Trophoblast cell (in vitro differentiated cells and primary cell): Measurements from ENCODE around the gene MYO15A.

ENCODE experiments used
- DNase-seq, 2 donors: peaks; one replicate each; pipeline ENCODE4 v3.0.0-alpha.2; 2016
- H2AFZ ChIP-seq: 2 replicates; pipeline ENCODE4 v1.6.1; 2013; ENCODE audit warnings: low read length, moderate library complexity, mild to moderate bottlenecking; ENCODE audit not compliant: insufficient read depth, poor library complexity
- H2AK5ac ChIP-seq: 2 replicates; pipeline ENCODE4 v1.6.1; 2013; ENCODE audit warnings: mild to moderate bottlenecking, low read length
- H2BK120ac ChIP-seq: 2 replicates; pipeline ENCODE4 v1.6.1; 2013; ENCODE audit warnings: low read length, mild to moderate bottlenecking, moderate library complexity; ENCODE audit not compliant: insufficient read depth, poor library complexity
- H2BK12ac ChIP-seq: 2 replicates; pipeline ENCODE4 v1.6.1; 2013; ENCODE audit warnings: mild to moderate bottlenecking, low read length, moderate library complexity
- H2BK5ac ChIP-seq: 2 replicates; pipeline ENCODE4 v1.6.1; 2013; ENCODE audit warnings: low read length, low read depth, moderate library complexity, mild to moderate bottlenecking; ENCODE audit not compliant: poor library complexity
- H3K14ac ChIP-seq: 2 replicates; pipeline ENCODE4 v1.6.1; 2013; ENCODE audit warnings: mild to moderate bottlenecking, low read length
- H3K18ac ChIP-seq: 2 replicates; pipeline ENCODE4 v1.6.1; 2013; ENCODE audit warnings: mild to moderate bottlenecking, low read length
- H3K23ac ChIP-seq: 2 replicates; pipeline ENCODE4 v1.6.1; 2013; ENCODE audit warnings: low read length
- H3K27ac ChIP-seq: 2 replicates; pipeline ENCODE4 v1.5.1; 2013; ENCODE audit warnings: low read depth, mild to moderate bottlenecking, inconsistent platforms, low read length, moderate library complexity
- H3K27me3 ChIP-seq: 2 replicates; pipeline ENCODE4 v1.6.1; 2013; ENCODE audit warnings: inconsistent platforms, mild to moderate bottlenecking, low read length, moderate library complexity; ENCODE audit not compliant: insufficient read depth
- H3K36me3 ChIP-seq, 2 experiments: 1 replicate in 1 of 2; 2 replicates in 1 of 2; pipeline ENCODE4 v1.6.1; 2013; ENCODE audit warnings: low read length in 2 of 2, mild to moderate bottlenecking in 2 of 2, moderate library complexity in 1 of 2; ENCODE audit not compliant: insufficient read depth in 2 of 2, control insufficient read depth in 1 of 2
- H3K4ac ChIP-seq: 2 replicates; pipeline ENCODE4 v1.6.1; 2013; ENCODE audit warnings: low read depth, mild to moderate bottlenecking, low read length, moderate library complexity
- H3K4me1 ChIP-seq, 2 experiments: 1 replicate in 1 of 2; 2 replicates in 1 of 2; pipeline ENCODE4 v1.6.1; 2013; ENCODE audit warnings: low read length in 2 of 2, mild to moderate bottlenecking in 2 of 2, moderate library complexity in 1 of 2; ENCODE audit not compliant: insufficient read depth in 2 of 2, control insufficient read depth in 1 of 2
- H3K4me2 ChIP-seq: 2 replicates; pipeline ENCODE4 v1.6.1; 2013; ENCODE audit warnings: inconsistent platforms, mild to moderate bottlenecking, low read length, moderate library complexity
- H3K4me3 ChIP-seq: 2 replicates; pipeline ENCODE4 v1.5.1; 2013; ENCODE audit warnings: mild to moderate bottlenecking, low read depth, low read length, inconsistent platforms
- H3K79me1 ChIP-seq: one replicate; pipeline ENCODE4 v1.6.1; 2013; ENCODE audit warnings: low read length
- H3K79me2 ChIP-seq: 2 replicates; pipeline ENCODE4 v1.6.1; 2013; ENCODE audit warnings: low read length, mild to moderate bottlenecking; ENCODE audit not compliant: control insufficient read depth, insufficient read depth, poor library complexity
- H3K9ac ChIP-seq: 2 replicates; pipeline ENCODE4 v1.6.1; 2013; ENCODE audit warnings: mild to moderate bottlenecking, low read length
- H3K9me3 ChIP-seq: 2 replicates; pipeline ENCODE4 v1.6.1; 2013; ENCODE audit warnings: low read depth, mild to moderate bottlenecking, control low read depth, inconsistent platforms, low read length; ENCODE audit not compliant: insufficient read depth
- H4K12ac ChIP-seq: 2 replicates; pipeline ENCODE4 v1.6.1; 2013; ENCODE audit warnings: low read depth, mild to moderate bottlenecking, low read length, moderate library complexity
- H4K8ac ChIP-seq: 2 replicates; pipeline ENCODE4 v1.6.1; 2013; ENCODE audit warnings: low read depth, mild to moderate bottlenecking, low read length, moderate library complexity
- H4K91ac ChIP-seq: one replicate; pipeline ENCODE4 v1.6.1; 2013; ENCODE audit warnings: low read depth, mild to moderate bottlenecking, low read length, moderate library complexity
- WGBS: extraction: QIAGEN DNeasy Blood & Tissue Kit; methylation state at CpG from one replicate; pipeline ENCODE4 v1.1.7; 2013; ENCODE audit warnings: missing lambda C conversion rate; ENCODE audit not compliant: insufficient read length, insufficient coverage; ENCODE audit errors: extremely low coverage; 5-methylcytosine and 5-hydroxymethylcytosine counted together

Gene MYO15A

GRCh38 chr17:18155179-18155578 lies 46.6 kb downstream of the MYO15A start:
- H2BK120ac ChIP-seq: no peak overlapping the region
- H3K14ac ChIP-seq: no peak overlapping the region
- no peaks in the 10 kb centered on the region for H3K27me3 ChIP-seq
- no peak overlapping the region for H3K9ac ChIP-seq
- peaks cover 6% of the 10 kb centered on the region for H3K79me1 ChIP-seq
- no peak overlapping the region for H3K4ac ChIP-seq
- H2BK5ac ChIP-seq: no peak overlapping the region
- H3K4me3 ChIP-seq: no peak overlapping the region
- no CpG with 5 or more reads among the region's 14 CpGs for WGBS
- H3K18ac ChIP-seq: no peak overlapping the region
- no peak overlapping the region for H4K91ac ChIP-seq
- no peak overlapping the region for H4K12ac ChIP-seq
- H2AFZ ChIP-seq: no peak overlapping the region
- no peaks in the 10 kb centered on the region for H3K36me3 ChIP-seq
- H3K4me1 ChIP-seq: peaks cover 7 to 8% of the 10 kb centered on the region in 2 experiments
- H2BK12ac ChIP-seq: no peak overlapping the region
- H3K79me2 ChIP-seq: no peaks in the 10 kb centered on the region
- H3K4me2 ChIP-seq: no peak overlapping the region
- no peak overlapping the region for H3K27ac ChIP-seq
- DNase-seq: no peak
- no peak overlapping the region for H4K8ac ChIP-seq
- no peak overlapping the region for H2AK5ac ChIP-seq
- H3K23ac ChIP-seq: no peak overlapping the region
- H3K9me3 ChIP-seq: no peaks in the 10 kb centered on the region

- Histone ChIP-seq H3K4me1 (peaks cover 7 to 8% of the 10 kb centered on the region in 2 experiments), H3K27me3 (no peaks in the 10 kb centered on the region)
Measured at GRCh38 chr17:18156171-18156975, 47.8 kb downstream of the MYO15A start.

GRCh38 chr17:18156976-18157280 lies 48.4 kb downstream of the MYO15A start:
- Histone ChIP-seq H3K9ac (no peak overlapping the region), H4K8ac (no peak overlapping the region), H2BK120ac (no peak overlapping the region), H3K9me3 (no peaks in the 10 kb centered on the region), H3K36me3 (no peaks in the 10 kb centered on the region), H4K91ac (no peak overlapping the region), H3K79me2 (no peaks in the 10 kb centered on the region), H2BK12ac (no peak overlapping the region), H3K4me1 (peaks cover 7 to 8% of the 10 kb centered on the region in 2 experiments), H2BK5ac (no peak overlapping the region), H3K4me2 (no peak overlapping the region), H3K23ac (no peak overlapping the region), H3K4ac (no peak overlapping the region), H3K18ac (no peak overlapping the region), H4K12ac (no peak overlapping the region), H2AK5ac (no peak overlapping the region), H3K4me3 (no peak overlapping the region), H2AFZ (no peak overlapping the region), H3K27me3 (no peaks in the 10 kb centered on the region), H3K79me1 (peaks cover 6% of the 10 kb centered on the region), H3K27ac (no peak overlapping the region), H3K14ac (no peak overlapping the region)
- no peak for DNase-seq
- WGBS: no CpG with 5 or more reads among the region's 10 CpGs

More at GRCh38 chr17:18156171-18156975, 47.8 kb downstream of the MYO15A start:
- Histone ChIP-seq H4K12ac (no peak overlapping the region), H2BK120ac (no peak overlapping the region), H2AFZ (no peak overlapping the region), H3K4me2 (no peak overlapping the region), H3K79me1 (peaks cover 6% of the 10 kb centered on the region), H2BK5ac (no peak overlapping the region), H4K91ac (no peak overlapping the region), H3K36me3 (no peaks in the 10 kb centered on the region), H2BK12ac (no peak overlapping the region), H3K4me3 (no peak overlapping the region), H3K18ac (no peak overlapping the region), H3K79me2 (no peaks in the 10 kb centered on the region), H3K9ac (no peak overlapping the region), H4K8ac (no peak overlapping the region), H2AK5ac (no peak overlapping the region), H3K4ac (no peak overlapping the region), H3K27ac (no peak overlapping the region), H3K14ac (no peak overlapping the region), H3K23ac (no peak overlapping the region), H3K9me3 (no peaks in the 10 kb centered on the region)
- DNase-seq: no peak
- no CpG with 5 or more reads among the region's 8 CpGs for WGBS

GRCh38 chr17:18157354-18157985 lies 48.9 kb downstream of the MYO15A start:
- peaks cover 6% of the 10 kb centered on the region for H3K79me1 ChIP-seq
- H3K23ac ChIP-seq: no peak overlapping the region
- H2BK12ac ChIP-seq: no peak overlapping the region
- peak overlapping the region; percentile 30 for H4K91ac ChIP-seq
- H3K4me1 ChIP-seq: peaks cover 7 to 8% of the 10 kb centered on the region in 2 experiments
- H3K9me3 ChIP-seq: no peaks in the 10 kb centered on the region
- no peak overlapping the region for H2AK5ac ChIP-seq
- no peaks in the 10 kb centered on the region for H3K36me3 ChIP-seq
- WGBS: no CpG with 5 or more reads among the region's 22 CpGs
- no peak overlapping the region for H3K27ac ChIP-seq
- no peak overlapping the region for H3K14ac ChIP-seq
- peak overlapping the region; percentile 72 for H2AFZ ChIP-seq
- H2BK120ac ChIP-seq: no peak overlapping the region
- H2BK5ac ChIP-seq: no peak overlapping the region
- H4K12ac ChIP-seq: no peak overlapping the region
- H4K8ac ChIP-seq: peak overlapping the region; percentile 15
- H3K4me2 ChIP-seq: peak overlapping the region; percentile 13
- no peak for DNase-seq
- no peak overlapping the region for H3K9ac ChIP-seq
- H3K79me2 ChIP-seq: no peaks in the 10 kb centered on the region
- H3K4ac ChIP-seq: no peak overlapping the region
- no peaks in the 10 kb centered on the region for H3K27me3 ChIP-seq
- no peak overlapping the region for H3K18ac ChIP-seq
- H3K4me3 ChIP-seq: no peak overlapping the region
